NB4 (cell line): ENCODE measurements around the gene SSC5D.
A peak's percentile ranks its signal among the peaks of the same experiment; 100 is the strongest.

Experiments used
- DNase-seq: peaks from one replicate; pipeline ENCODE4 v3.0.0; 2010; ENCODE audit warnings: low read depth
- H3K4me3 ChIP-seq: one replicate; pipeline ENCODE4 v1.5.1; 2011; ENCODE audit warnings: mild to moderate bottlenecking, low read depth, low read length, moderate library complexity
- CTCF ChIP-seq: IDR thresholded peaks from one replicate; pipeline ENCODE4 v1.5.1; 2012; ENCODE audit warnings: low read depth, low read length
- MAX ChIP-seq: IDR thresholded peaks from 2 replicates; pipeline ENCODE4 v1.6.1; 2011; ENCODE audit warnings: low read depth, low read length
- MYC ChIP-seq: IDR thresholded peaks from 2 replicates; pipeline ENCODE4 v1.6.1; 2011; ENCODE audit warnings: low read depth, low read length
- POLR2A ChIP-seq: IDR thresholded peaks from 2 replicates; pipeline ENCODE4 v1.6.1; 2011; ENCODE audit warnings: mild to moderate bottlenecking; ENCODE audit not compliant: insufficient read length; ENCODE audit errors: extremely low read depth

The SSC5D gene

GRCh38 chr19:55459950-55460657 lies 28.1 kb upstream of the SSC5D start:
- no peak for DNase-seq
- TF ChIP-seq MAX = no peak
- no peak for TF ChIP-seq CTCF

GRCh38 chr19:55460670-55461258 lies 27.5 kb upstream of the SSC5D start:
- peak overlapping the region; percentile 67 for H3K4me3 ChIP-seq

More at GRCh38 chr19:55459950-55460657, 28.1 kb upstream of the SSC5D start:
- no peak overlapping the region for H3K4me3 ChIP-seq

GRCh38 chr19:55461259-55461973 lies 26.8 kb upstream of the SSC5D start, which contains the start of gene ISOC2:
TSS of gene ISOC2 (minus strand) at chr19:55461642. CDS start at chr19:55456486, 5,156 bp downstream.
- H3K4me3 ChIP-seq = peak within 1 kb of the TSS; percentile 67
- DNase-seq = peak; percentile 98
- peak; percentile 92 for TF ChIP-seq MYC
- TF ChIP-seq POLR2A = peak; percentile 54
- TF ChIP-seq MAX = peak; percentile 98
- TF ChIP-seq CTCF = no peak

More at GRCh38 chr19:55460670-55461258, 27.5 kb upstream of the SSC5D start:
- TF ChIP-seq CTCF (no peak), MAX (no peak), MYC (no peak), POLR2A (no peak)
- DNase-seq = peak; percentile 72

- no peak for DNase-seq
- TF ChIP-seq POLR2A (no peak), MAX (no peak), MYC (no peak), CTCF (no peak)
- H3K4me3 ChIP-seq = peak overlapping the region; percentile 48
Measured at GRCh38 chr19:55461974-55462626, 26.1 kb upstream of the SSC5D start.

GRCh38 chr19:55462722-55463121 lies 25.5 kb upstream of the SSC5D start:
- DNase-seq = no peak
- H3K4me3 ChIP-seq = no peak overlapping the region
- TF ChIP-seq MYC (no peak), POLR2A (no peak), MAX (no peak), CTCF (no peak)
